ENCODE results near the gene EXOC3L1.

- no peak for TF ChIP-seq SIN3A (IDR thresholded peaks at IDR 0.05; ENCODE audit: low read depth)
- TF ChIP-seq ZFX (IDR thresholded peaks at IDR 0.05), result no peak
- no peak for TF ChIP-seq TCF7L2 (IDR thresholded peaks at IDR 0.05; ENCODE audit: borderline replicate concordance, extremely low read depth, insufficient read depth, insufficient read length)
- no peak for TF ChIP-seq CTCF (IDR thresholded peaks at IDR 0.05 in 2 of 3, conservative IDR thresholded peaks at IDR 0.05 in 1 of 3; ENCODE audit: borderline replicate concordance in 1 of 3, insufficient read depth in 1 of 3, low read depth in 2 of 3, low read length in 2 of 3)
Measured at GRCh38 chr16:67166598-67167168, 23.3 kb downstream of the EXOC3L1 start.

All from HCT116 (cell line).